BLaER1 (cell line): ENCODE results near the gene NDUFS7.
A peak's percentile ranks its signal among the peaks of the same experiment; 100 is the strongest.

Experiments used
- H3K27ac ChIP-seq: shearing (Covaris generic); formaldehyde crosslinking; 2 replicates; pipeline ENCODE4 v1.8.1; 2022
- H3K27me3 ChIP-seq: shearing (Covaris generic); formaldehyde crosslinking; 2 replicates; pipeline ENCODE4 v1.8.1; 2022
- H3K36me3 ChIP-seq: shearing (Covaris generic); formaldehyde crosslinking; 2 replicates; pipeline ENCODE4 v1.8.1; 2022
- H3K4me1 ChIP-seq: shearing (Covaris generic); formaldehyde crosslinking; 2 replicates; pipeline ENCODE4 v1.8.1; 2022
- H3K4me2 ChIP-seq: shearing (Covaris generic); formaldehyde crosslinking; 2 replicates; pipeline ENCODE4 v1.8.1; 2022
- H3K4me3 ChIP-seq: shearing (Covaris generic); formaldehyde crosslinking; 2 replicates; pipeline ENCODE4 v1.8.1; 2022
- H3K9ac ChIP-seq: shearing (Covaris generic); formaldehyde crosslinking; 2 replicates; pipeline ENCODE4 v1.8.1; 2022
- H3K9me3 ChIP-seq: shearing (Covaris generic); formaldehyde crosslinking; 2 replicates; pipeline ENCODE4 v1.8.1; 2022
- H4K20me1 ChIP-seq: shearing (Covaris generic); formaldehyde crosslinking; 2 replicates; pipeline ENCODE4 v1.8.1; 2022
- Cebpa-rat ChIP-seq: shearing (Covaris generic); IDR thresholded peaks from 2 replicates; pipeline ENCODE4 v1.8.1; 2022

NDUFS7 gene

GRCh38 chr19:1384085-1384462, 367 bp downstream of the NDUFS7 start:
- H3K27me3 ChIP-seq: no peaks in the 10 kb centered on the region
- peaks cover 35% of the 10 kb centered on the region for H3K36me3 ChIP-seq
- no peaks in the 10 kb centered on the region for H3K9me3 ChIP-seq
- peaks cover 44% of the 10 kb centered on the region for H4K20me1 ChIP-seq
- peaks cover 37% of the 10 kb centered on the region for H3K4me1 ChIP-seq
- H3K4me2 ChIP-seq: peak overlapping the region; percentile 96
- no peak for TF ChIP-seq Cebpa-rat
- H3K4me3 ChIP-seq: peak overlapping the region; percentile 94
- peak overlapping the region; percentile 91 for H3K27ac ChIP-seq
- H3K9ac ChIP-seq: peak overlapping the region; percentile 87

GRCh38 chr19:1384478-1385110, 887 bp downstream of the NDUFS7 start:
- H4K20me1 ChIP-seq: peaks cover 45% of the 10 kb centered on the region
- no peaks in the 10 kb centered on the region for H3K27me3 ChIP-seq
- peaks cover 35% of the 10 kb centered on the region for H3K4me1 ChIP-seq
- peak overlapping the region; percentile 87 for H3K9ac ChIP-seq
- H3K9me3 ChIP-seq: no peaks in the 10 kb centered on the region
- peak overlapping the region; percentile 94 for H3K4me3 ChIP-seq
- H3K36me3 ChIP-seq: peaks cover 40% of the 10 kb centered on the region
- TF ChIP-seq Cebpa-rat: no peak
- H3K27ac ChIP-seq: peak overlapping the region; percentile 91
- H3K4me2 ChIP-seq: peak overlapping the region; percentile 96

GRCh38 chr19:1385816-1386215, 2.1 kb downstream of the NDUFS7 start:
- H3K4me2 ChIP-seq: no peak overlapping the region

GRCh38 chr19:1386945-1387683, 3.4 kb downstream of the NDUFS7 start:
- Histone ChIP-seq H4K20me1 (peaks cover 45% of the 10 kb centered on the region), H3K9ac (peak overlapping the region; percentile 35), H3K27ac (no peak overlapping the region), H3K4me3 (no peak overlapping the region), H3K4me1 (peaks cover 28% of the 10 kb centered on the region), H3K9me3 (no peaks in the 10 kb centered on the region), H3K4me2 (0 out of 2 replicates have a peak overlapping the region, but pooled peaks have one; percentile 11), H3K27me3 (no peaks in the 10 kb centered on the region), H3K36me3 (peaks cover 65% of the 10 kb centered on the region)
- no peak for TF ChIP-seq Cebpa-rat

More at GRCh38 chr19:1385816-1386215, 2.1 kb downstream of the NDUFS7 start:
- Histone ChIP-seq H3K4me3 (no peak overlapping the region), H3K27me3 (no peaks in the 10 kb centered on the region), H4K20me1 (peaks cover 45% of the 10 kb centered on the region), H3K36me3 (peaks cover 52% of the 10 kb centered on the region), H3K27ac (no peak overlapping the region), H3K9ac (0 out of 2 replicates have a peak overlapping the region, but pooled peaks have one; percentile 29), H3K4me1 (peaks cover 28% of the 10 kb centered on the region), H3K9me3 (no peaks in the 10 kb centered on the region)
- no peak for TF ChIP-seq Cebpa-rat

- no peak overlapping the region for H3K4me3 ChIP-seq
- peaks cover 45% of the 10 kb centered on the region for H4K20me1 ChIP-seq
- no peak overlapping the region for H3K4me2 ChIP-seq
- H3K9me3 ChIP-seq: no peaks in the 10 kb centered on the region
- peaks cover 73% of the 10 kb centered on the region for H3K36me3 ChIP-seq
- no peaks in the 10 kb centered on the region for H3K27me3 ChIP-seq
- TF ChIP-seq Cebpa-rat: no peak
- H3K4me1 ChIP-seq: peaks cover 28% of the 10 kb centered on the region
- no peak overlapping the region for H3K9ac ChIP-seq
- no peak overlapping the region for H3K27ac ChIP-seq
These were observed 4.3 kb downstream of the NDUFS7 start for GRCh38 chr19:1387684-1388636.

- H3K4me1 ChIP-seq: peaks cover 28% of the 10 kb centered on the region
- H3K27ac ChIP-seq: no peak overlapping the region
- peaks cover 80% of the 10 kb centered on the region for H3K36me3 ChIP-seq
- no peak overlapping the region for H3K9ac ChIP-seq
- no peak for TF ChIP-seq Cebpa-rat
- H3K4me3 ChIP-seq: no peak overlapping the region
- H3K4me2 ChIP-seq: no peak overlapping the region
- peaks cover 45% of the 10 kb centered on the region for H4K20me1 ChIP-seq
- no peaks in the 10 kb centered on the region for H3K27me3 ChIP-seq
- no peaks in the 10 kb centered on the region for H3K9me3 ChIP-seq
These were observed 4.9 kb downstream of the NDUFS7 start for GRCh38 chr19:1388637-1389026.

GRCh38 chr19:1389033-1389940, 5.6 kb downstream of the NDUFS7 start:
- H4K20me1 ChIP-seq: peaks cover 51% of the 10 kb centered on the region
- no peak overlapping the region for H3K27ac ChIP-seq
- H3K36me3 ChIP-seq: peaks cover 87% of the 10 kb centered on the region
- no peak for TF ChIP-seq Cebpa-rat
- peaks cover 28% of the 10 kb centered on the region for H3K4me1 ChIP-seq
- H3K9ac ChIP-seq: no peak overlapping the region
- no peak overlapping the region for H3K4me2 ChIP-seq
- no peaks in the 10 kb centered on the region for H3K27me3 ChIP-seq
- H3K9me3 ChIP-seq: no peaks in the 10 kb centered on the region
- H3K4me3 ChIP-seq: no peak overlapping the region

GRCh38 chr19:1390890-1391423, 7.2 kb downstream of the NDUFS7 start:
- no peaks in the 10 kb centered on the region for H3K27me3 ChIP-seq
- no peaks in the 10 kb centered on the region for H3K9me3 ChIP-seq
- H3K27ac ChIP-seq: no peak overlapping the region
- H3K4me2 ChIP-seq: no peak overlapping the region
- H3K4me1 ChIP-seq: peaks cover 20% of the 10 kb centered on the region
- peaks cover 98% of the 10 kb centered on the region for H3K36me3 ChIP-seq
- no peak for TF ChIP-seq Cebpa-rat
- H3K4me3 ChIP-seq: no peak overlapping the region
- peaks cover 54% of the 10 kb centered on the region for H4K20me1 ChIP-seq
- H3K9ac ChIP-seq: no peak overlapping the region
